GM23338 (cell line): Measurements from ENCODE around the gene SMIM15.

Source experiments
- JUNB ChIP-seq: IDR thresholded peaks from one replicate; pipeline ENCODE4 v1.6.1; 2016; ENCODE audit warnings: antibody characterized with exemption; ENCODE audit not compliant: unreplicated experiment
- TF ChIP-seq, protein P1 (sequence below), 2 experiments: fragments of 200-600 bp in 1 of 2; sonication (generic) in 1 of 2; conservative IDR thresholded peaks; 2 replicates each; pipeline versions ENCODE4 v1.5.1 to v1.6.1; 2016 to 2017; ENCODE audit warnings: antibody characterized with exemption in 2 of 2, low read depth in 2 of 2, mild to moderate bottlenecking in 2 of 2, moderate library complexity in 1 of 2

DNA sequence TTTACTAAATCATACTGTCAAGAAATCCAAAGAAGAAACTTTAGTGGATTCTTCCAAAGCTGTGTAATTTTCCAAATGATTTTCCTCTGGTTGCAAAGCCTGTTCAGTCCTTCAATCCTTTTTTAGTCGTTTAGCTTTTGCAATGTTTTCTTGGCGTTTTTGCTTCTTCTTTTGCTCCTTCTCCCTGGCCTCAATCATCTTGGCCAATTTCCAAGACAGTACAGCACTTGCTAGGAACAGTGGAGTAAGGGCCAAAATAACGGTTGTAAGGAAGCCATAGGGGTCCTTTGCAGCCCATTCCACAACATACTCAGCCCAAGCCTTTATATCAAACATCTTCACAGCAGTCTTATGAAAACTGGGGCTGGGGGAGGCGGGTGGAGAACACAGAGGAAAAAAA, 2.4 kb downstream of the SMIM15 start:
- TF ChIP-seq, protein P1, sequence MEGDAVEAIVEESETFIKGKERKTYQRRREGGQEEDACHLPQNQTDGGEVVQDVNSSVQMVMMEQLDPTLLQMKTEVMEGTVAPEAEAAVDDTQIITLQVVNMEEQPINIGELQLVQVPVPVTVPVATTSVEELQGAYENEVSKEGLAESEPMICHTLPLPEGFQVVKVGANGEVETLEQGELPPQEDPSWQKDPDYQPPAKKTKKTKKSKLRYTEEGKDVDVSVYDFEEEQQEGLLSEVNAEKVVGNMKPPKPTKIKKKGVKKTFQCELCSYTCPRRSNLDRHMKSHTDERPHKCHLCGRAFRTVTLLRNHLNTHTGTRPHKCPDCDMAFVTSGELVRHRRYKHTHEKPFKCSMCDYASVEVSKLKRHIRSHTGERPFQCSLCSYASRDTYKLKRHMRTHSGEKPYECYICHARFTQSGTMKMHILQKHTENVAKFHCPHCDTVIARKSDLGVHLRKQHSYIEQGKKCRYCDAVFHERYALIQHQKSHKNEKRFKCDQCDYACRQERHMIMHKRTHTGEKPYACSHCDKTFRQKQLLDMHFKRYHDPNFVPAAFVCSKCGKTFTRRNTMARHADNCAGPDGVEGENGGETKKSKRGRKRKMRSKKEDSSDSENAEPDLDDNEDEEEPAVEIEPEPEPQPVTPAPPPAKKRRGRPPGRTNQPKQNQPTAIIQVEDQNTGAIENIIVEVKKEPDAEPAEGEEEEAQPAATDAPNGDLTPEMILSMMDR (conservative IDR thresholded peaks at IDR 0.05; ENCODE audit: low read depth in 2 of 2): no peak
- TF ChIP-seq JUNB: no peak
